K562 (cell line): ENCODE results near the gene LEUTX.

Source experiments
- EP300 ChIP-seq: IDR thresholded peaks from 2 replicates; pipeline ENCODE4 v1.6.1; 2012; ENCODE audit warnings: low read length, improper control_type of control experiment
- HES1 ChIP-seq: fragments of 450-650 bp; IDR thresholded peaks from 2 replicates; pipeline ENCODE4 v1.6.1; 2016; ENCODE audit warnings: low read depth, mild to moderate bottlenecking, moderate library complexity
- HNRNPK ChIP-seq: fragments of 200-400 bp; formaldehyde crosslinking; IDR thresholded peaks from one replicate; pipeline ENCODE4 v1.6.1; 2018; ENCODE audit warnings: mild to moderate bottlenecking, low read depth, low read length; ENCODE audit not compliant: poor library complexity, severe bottlenecking
- JUND ChIP-seq, 2 experiments: IDR thresholded peaks; 2 replicates in 1 of 2; 3 replicates in 1 of 2; pipeline ENCODE4 v1.6.1; 2011; ENCODE audit warnings: borderline replicate concordance in 2 of 2, low read depth in 2 of 2, low read length in 2 of 2, improper control_type of control experiment in 1 of 2, missing biosample characterization in 1 of 2, missing genetic modification characterization in 1 of 2, missing genetic modification reagents in 1 of 2
- LARP7 ChIP-seq: fragments of 450-650 bp; IDR thresholded peaks from 2 replicates; pipeline ENCODE4 v1.6.1; 2016
- POLR2AphosphoS2 ChIP-seq: IDR thresholded peaks from 2 replicates; pipeline ENCODE4 v1.6.1; 2012; ENCODE audit warnings: low read length, improper control_type of control experiment
- POLR2AphosphoS5 ChIP-seq: IDR thresholded peaks from 2 replicates; pipeline ENCODE4 v1.6.1; 2011; ENCODE audit warnings: mild to moderate bottlenecking, low read depth, low read length, moderate library complexity; ENCODE audit not compliant: control insufficient read depth, insufficient read depth
- SETDB1 ChIP-seq: IDR thresholded peaks from one replicate; pipeline ENCODE4 v1.6.1; 2012; ENCODE audit warnings: low read length, control low read depth, inconsistent platforms
- SMARCB1 ChIP-seq: IDR thresholded peaks from 2 replicates; pipeline ENCODE4 v1.6.1; 2011; ENCODE audit warnings: improper control_type of control experiment, low read depth; ENCODE audit not compliant: insufficient read length
- YY1 ChIP-seq, 3 experiments: IDR thresholded peaks; 2 replicates each; pipeline ENCODE4 v1.6.1; 2011; ENCODE audit warnings: low read length in 2 of 3, mild to moderate bottlenecking in 2 of 3, moderate library complexity in 2 of 3, borderline replicate concordance in 1 of 3, control low read depth in 1 of 3, low read depth in 1 of 3; ENCODE audit not compliant: insufficient read depth in 3 of 3, insufficient replicate concordance in 2 of 3, control insufficient read depth in 1 of 3, insufficient read length in 1 of 3; ENCODE audit errors: extremely low read depth in 1 of 3
- ZNF431 ChIP-seq: sonication (generic); formaldehyde crosslinking; IDR thresholded peaks from 2 replicates; pipeline ENCODE4 v1.8.0; 2022; ENCODE audit warnings: mild to moderate bottlenecking, missing genetic modification reagents
- TF ChIP-seq, protein P1 (sequence below), 3 experiments: IDR thresholded peaks in 2 of 3; conservative IDR thresholded peaks in 1 of 3; 2 replicates each; pipeline ENCODE4 v1.5.1; 2011 to 2012; ENCODE audit warnings: low read length in 3 of 3, mild to moderate bottlenecking in 3 of 3, control low read depth in 2 of 3, improper control_type of control experiment in 1 of 3, inconsistent platforms in 1 of 3, low read depth in 1 of 3, mixed read lengths in 1 of 3, moderate library complexity in 1 of 3; ENCODE audit not compliant: insufficient read depth in 2 of 3

DNA sequence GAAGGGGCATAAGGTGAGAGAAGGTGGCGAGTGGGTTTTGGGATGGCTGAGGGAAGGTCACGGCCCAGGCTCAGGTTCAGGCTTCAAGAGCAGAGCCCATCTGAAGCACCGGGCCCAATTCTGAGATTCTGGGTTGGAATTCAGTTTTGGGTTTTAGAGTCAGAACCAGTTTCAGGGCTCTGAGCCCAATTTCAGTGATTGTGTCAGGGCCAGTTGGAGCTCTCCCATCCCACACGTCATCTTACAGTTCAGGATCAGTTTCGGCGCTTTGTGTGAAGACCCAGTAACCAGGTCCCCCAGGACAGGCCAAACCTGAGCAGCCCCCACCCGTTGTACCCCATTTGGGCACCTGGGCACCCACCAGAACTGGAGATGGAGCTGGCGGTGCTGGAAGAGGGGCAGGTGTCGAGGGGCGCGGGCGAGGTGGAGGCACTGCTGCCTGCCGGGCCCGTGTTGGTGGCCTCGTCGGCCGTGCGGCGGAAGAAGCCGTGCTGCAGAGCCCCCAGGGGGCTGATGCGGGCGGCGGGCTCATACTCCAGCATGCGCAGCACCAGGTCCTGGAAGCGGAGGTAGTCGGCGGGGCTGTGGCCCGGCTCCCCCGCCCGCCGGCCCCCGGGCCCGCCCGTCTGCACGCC is 47.8 kb downstream of the LEUTX start:
- TF ChIP-seq HNRNPK (no peak), POLR2AphosphoS5 (no peak), EP300 (no peak), YY1 (IDR thresholded peaks at IDR 0.05; ENCODE audit: borderline replicate concordance in 1 of 3, control insufficient read depth in 1 of 3, extremely low read depth in 1 of 3, insufficient read depth in 3 of 3, insufficient read length in 1 of 3, insufficient replicate concordance in 2 of 3, low read depth in 1 of 3, low read length in 2 of 3) (no peak), SETDB1 (no peak), HES1 (no peak), ZNF431 (no peak), LARP7 (no peak), JUND (IDR thresholded peaks at IDR 0.05; ENCODE audit: borderline replicate concordance, low read depth, low read length) (no peak), JUND (tag; IDR thresholded peaks at IDR 0.05; ENCODE audit: borderline replicate concordance, low read depth, low read length) (no peak), POLR2AphosphoS2 (no peak), SMARCB1 (no peak)
- TF ChIP-seq, protein P1, sequence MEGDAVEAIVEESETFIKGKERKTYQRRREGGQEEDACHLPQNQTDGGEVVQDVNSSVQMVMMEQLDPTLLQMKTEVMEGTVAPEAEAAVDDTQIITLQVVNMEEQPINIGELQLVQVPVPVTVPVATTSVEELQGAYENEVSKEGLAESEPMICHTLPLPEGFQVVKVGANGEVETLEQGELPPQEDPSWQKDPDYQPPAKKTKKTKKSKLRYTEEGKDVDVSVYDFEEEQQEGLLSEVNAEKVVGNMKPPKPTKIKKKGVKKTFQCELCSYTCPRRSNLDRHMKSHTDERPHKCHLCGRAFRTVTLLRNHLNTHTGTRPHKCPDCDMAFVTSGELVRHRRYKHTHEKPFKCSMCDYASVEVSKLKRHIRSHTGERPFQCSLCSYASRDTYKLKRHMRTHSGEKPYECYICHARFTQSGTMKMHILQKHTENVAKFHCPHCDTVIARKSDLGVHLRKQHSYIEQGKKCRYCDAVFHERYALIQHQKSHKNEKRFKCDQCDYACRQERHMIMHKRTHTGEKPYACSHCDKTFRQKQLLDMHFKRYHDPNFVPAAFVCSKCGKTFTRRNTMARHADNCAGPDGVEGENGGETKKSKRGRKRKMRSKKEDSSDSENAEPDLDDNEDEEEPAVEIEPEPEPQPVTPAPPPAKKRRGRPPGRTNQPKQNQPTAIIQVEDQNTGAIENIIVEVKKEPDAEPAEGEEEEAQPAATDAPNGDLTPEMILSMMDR (IDR thresholded peaks at IDR 0.05 in 2 of 3, conservative IDR thresholded peaks at IDR 0.05 in 1 of 3; ENCODE audit: insufficient read depth in 2 of 3, low read depth in 1 of 3, low read length in 3 of 3): no peak
